Measurements from ENCODE around the gene AKTIP.

The AKTIP gene

GRCh38 chr16:53486230-53486629 lies 16.8 kb downstream of the AKTIP start:
- H3K4me3 ChIP-seq = no peak overlapping the region
- H3K27me3 ChIP-seq = no peaks in the 10 kb centered on the region
- H3K27ac ChIP-seq = no peak overlapping the region
- H3K4me2 ChIP-seq = no peak overlapping the region
- no peak overlapping the region for H3K9ac ChIP-seq
- H3K4me1 ChIP-seq = no peaks in the 10 kb centered on the region
- no peaks in the 10 kb centered on the region for H3K9me3 ChIP-seq
- no peak for TF ChIP-seq Cebpa-rat (IDR thresholded peaks at IDR 0.05)
- H3K36me3 ChIP-seq = peaks cover 85% of the 10 kb centered on the region
- H4K20me1 ChIP-seq = 0 out of 2 replicates have a peak, but pooled peaks cover 10% of the 10 kb centered on the region

DNA sequence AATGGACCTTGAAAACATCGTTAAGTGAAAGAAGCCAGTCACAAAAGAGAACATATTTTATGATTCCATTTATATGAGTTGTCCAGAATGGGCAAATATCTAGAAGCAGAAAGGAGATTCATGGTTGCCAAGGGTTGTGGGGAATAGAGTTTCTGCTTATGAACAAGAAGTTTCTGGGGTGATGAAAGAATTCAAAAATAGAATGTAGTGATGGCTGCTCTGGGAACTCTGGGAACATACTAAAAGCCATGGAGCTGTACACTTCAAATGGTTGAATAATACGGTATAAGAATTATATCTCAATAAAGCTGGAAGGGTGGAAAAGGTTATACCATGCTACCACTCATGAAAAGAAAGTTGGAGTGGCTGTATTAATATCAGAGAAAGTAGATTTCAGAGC lies 18.5 kb downstream of the AKTIP start:
- peaks cover 89% of the 10 kb centered on the region for H3K36me3 ChIP-seq
- no peaks in the 10 kb centered on the region for H3K4me1 ChIP-seq

DNA sequence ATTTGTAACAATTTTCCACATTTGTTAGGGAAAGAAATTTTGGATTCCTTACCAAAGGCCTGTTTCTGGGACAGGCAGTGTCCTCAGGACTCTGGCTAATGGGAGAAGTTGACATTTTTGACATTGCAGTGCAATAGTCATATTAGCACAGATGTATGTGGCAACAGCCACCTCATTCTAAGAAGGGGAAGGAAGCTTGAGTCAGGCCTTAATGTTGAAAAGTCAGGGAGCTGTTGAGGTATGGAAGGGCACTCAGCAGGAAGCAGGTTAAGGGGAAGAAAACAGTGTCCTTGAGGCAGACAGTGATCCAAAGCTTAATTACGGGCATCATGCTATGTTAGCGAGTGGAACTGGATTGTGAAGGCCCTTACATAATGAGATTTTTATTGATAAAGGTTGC lies 20.9 kb downstream of the AKTIP start:
- Histone ChIP-seq H3K9me3 (no peaks in the 10 kb centered on the region), H3K27me3 (no peaks in the 10 kb centered on the region), H3K36me3 (peaks cover 93% of the 10 kb centered on the region), H3K27ac (no peak overlapping the region), H3K4me2 (no peak overlapping the region), H3K4me1 (no peaks in the 10 kb centered on the region), H3K9ac (no peak overlapping the region), H4K20me1 (no peaks in the 10 kb centered on the region), H3K4me3 (no peak overlapping the region)
- no peak for TF ChIP-seq Cebpa-rat (IDR thresholded peaks at IDR 0.05)

More for the DNA sequence above, 18.5 kb downstream of the AKTIP start:
- H3K4me2 ChIP-seq = no peak overlapping the region
- H4K20me1 ChIP-seq = 0 out of 2 replicates have a peak, but pooled peaks cover 10% of the 10 kb centered on the region
- no peaks in the 10 kb centered on the region for H3K9me3 ChIP-seq
- H3K27ac ChIP-seq = no peak overlapping the region
- TF ChIP-seq Cebpa-rat (IDR thresholded peaks at IDR 0.05) = no peak
- H3K9ac ChIP-seq = no peak overlapping the region
- no peaks in the 10 kb centered on the region for H3K27me3 ChIP-seq
- H3K4me3 ChIP-seq = no peak overlapping the region

DNA sequence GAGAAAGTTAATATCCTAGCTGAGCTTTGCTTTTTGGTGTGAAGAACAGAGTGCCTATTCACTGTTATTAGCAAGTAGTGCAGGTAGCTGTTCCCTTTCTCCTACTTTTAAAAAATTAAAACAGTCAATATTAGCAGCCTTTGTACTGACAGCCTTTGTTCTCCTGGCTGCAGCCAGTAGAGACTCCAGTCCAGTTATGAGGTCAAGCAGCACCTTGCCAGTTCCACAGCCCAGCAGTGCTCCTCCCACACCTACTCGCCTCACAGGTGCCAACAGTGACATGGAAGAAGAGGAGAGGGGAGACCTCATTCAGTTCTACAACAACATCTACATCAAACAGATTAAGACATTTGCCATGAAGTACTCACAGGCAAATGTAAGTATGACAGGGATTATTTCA lies 22.6 kb downstream of the AKTIP start:
- Histone ChIP-seq H3K9ac (no peak overlapping the region), H3K4me1 (no peaks in the 10 kb centered on the region), H3K27me3 (no peaks in the 10 kb centered on the region), H3K27ac (no peak overlapping the region), H3K4me2 (no peak overlapping the region), H3K36me3 (peaks cover 92% of the 10 kb centered on the region), H3K9me3 (no peaks in the 10 kb centered on the region), H3K4me3 (no peak overlapping the region), H4K20me1 (no peaks in the 10 kb centered on the region)
- no peak for TF ChIP-seq Cebpa-rat (IDR thresholded peaks at IDR 0.05)

- no peak overlapping the region for H3K9ac ChIP-seq
- no peaks in the 10 kb centered on the region for H3K27me3 ChIP-seq
- H3K27ac ChIP-seq = no peak overlapping the region
- peaks cover 94% of the 10 kb centered on the region for H3K36me3 ChIP-seq
- H3K9me3 ChIP-seq = no peaks in the 10 kb centered on the region
- no peak overlapping the region for H3K4me3 ChIP-seq
- H3K4me1 ChIP-seq = no peaks in the 10 kb centered on the region
- no peak overlapping the region for H3K4me2 ChIP-seq
- TF ChIP-seq Cebpa-rat (IDR thresholded peaks at IDR 0.05) = no peak
- no peaks in the 10 kb centered on the region for H4K20me1 ChIP-seq
Observed at GRCh38 chr16:53478965-53479364, 24.0 kb downstream of the AKTIP start.

DNA sequence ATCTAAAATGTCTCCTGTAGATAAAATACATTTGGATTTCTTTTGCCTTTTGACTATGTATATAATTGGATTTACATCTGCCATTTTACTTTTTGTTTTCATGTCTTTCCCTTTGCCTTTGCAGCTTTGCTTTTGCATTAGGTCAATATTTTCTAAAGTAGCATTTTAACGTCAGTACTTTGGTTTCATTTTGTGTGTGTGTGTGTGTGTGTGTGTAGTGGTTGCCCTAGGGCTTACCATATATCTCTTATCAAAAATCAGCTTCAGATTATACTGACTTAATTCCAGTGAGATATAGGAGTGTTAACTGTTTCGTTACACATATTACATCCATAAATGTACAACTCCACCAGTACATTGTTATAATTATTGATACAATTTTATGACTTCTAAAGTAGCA lies 26.1 kb downstream of the AKTIP start:
- Histone ChIP-seq H3K27me3 (no peaks in the 10 kb centered on the region), H3K4me3 (no peak overlapping the region), H3K27ac (no peak overlapping the region), H3K9ac (no peak overlapping the region), H3K4me1 (no peaks in the 10 kb centered on the region), H3K36me3 (peaks cover 91% of the 10 kb centered on the region), H4K20me1 (no peaks in the 10 kb centered on the region), H3K4me2 (no peak overlapping the region), H3K9me3 (no peaks in the 10 kb centered on the region)
- TF ChIP-seq Cebpa-rat (IDR thresholded peaks at IDR 0.05) = no peak

DNA sequence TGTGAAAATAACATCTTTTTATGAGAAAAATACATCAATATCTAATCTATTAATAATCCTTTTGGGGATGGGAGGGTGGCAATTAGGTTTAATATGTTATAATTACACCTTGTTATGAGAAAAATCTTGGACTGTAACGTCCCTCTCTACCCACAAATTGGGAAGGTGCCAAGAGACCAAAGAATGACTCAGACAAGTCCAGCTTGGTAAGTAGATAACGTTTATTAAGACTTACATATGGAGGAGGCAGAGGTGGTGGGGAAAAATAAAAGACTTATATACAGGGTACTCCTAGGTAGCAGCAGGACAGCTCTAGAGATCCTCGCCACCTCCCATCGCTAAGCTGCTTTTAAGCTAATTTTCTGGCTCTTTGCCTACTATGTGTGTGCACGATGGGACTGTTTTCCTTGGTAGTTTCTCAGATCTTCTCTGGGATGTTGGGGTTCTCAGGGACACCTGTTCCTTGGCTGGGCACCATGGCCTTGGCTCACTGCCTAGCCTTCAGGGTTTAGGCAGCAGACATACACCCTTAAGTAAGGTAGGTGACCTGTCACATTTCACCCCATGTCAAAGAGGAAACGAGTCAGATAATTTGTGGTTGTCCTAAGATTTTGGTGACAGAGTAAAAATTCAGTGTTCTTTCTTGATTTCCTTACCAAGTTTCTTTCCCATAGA lies 37.3 kb downstream of the AKTIP start:
- Histone ChIP-seq H3K36me3 (peaks cover 89% of the 10 kb centered on the region), H3K27me3 (no peaks in the 10 kb centered on the region), H3K4me1 (no peaks in the 10 kb centered on the region), H3K9ac (no peak overlapping the region), H4K20me1 (0 out of 2 replicates have a peak, but pooled peaks cover 6% of the 10 kb centered on the region), H3K9me3 (no peaks in the 10 kb centered on the region), H3K4me3 (no peak overlapping the region), H3K27ac (no peak overlapping the region), H3K4me2 (no peak overlapping the region)
- no peak for TF ChIP-seq Cebpa-rat (IDR thresholded peaks at IDR 0.05)

- Histone ChIP-seq H3K4me3 (no peak overlapping the region), H3K9ac (no peak overlapping the region), H3K36me3 (peaks cover 96% of the 10 kb centered on the region), H3K27ac (no peak overlapping the region), H3K4me2 (no peak overlapping the region), H3K9me3 (no peaks in the 10 kb centered on the region), H3K27me3 (no peaks in the 10 kb centered on the region), H4K20me1 (0 out of 2 replicates have a peak, but pooled peaks cover 17% of the 10 kb centered on the region), H3K4me1 (peaks cover 22% of the 10 kb centered on the region)
- TF ChIP-seq Cebpa-rat (IDR thresholded peaks at IDR 0.05) = no peak
Observed at GRCh38 chr16:53458635-53459034, 44.4 kb downstream of the AKTIP start.

- no peaks in the 10 kb centered on the region for H3K27me3 ChIP-seq
- no peak overlapping the region for H3K4me3 ChIP-seq
- H3K36me3 ChIP-seq = peaks cover 95% of the 10 kb centered on the region
- H3K4me2 ChIP-seq = no peak overlapping the region
- H3K4me1 ChIP-seq = peaks cover 22% of the 10 kb centered on the region
- H3K27ac ChIP-seq = no peak overlapping the region
- H3K9me3 ChIP-seq = no peaks in the 10 kb centered on the region
- 0 out of 2 replicates have a peak, but pooled peaks cover 17% of the 10 kb centered on the region for H4K20me1 ChIP-seq
- no peak for TF ChIP-seq Cebpa-rat (IDR thresholded peaks at IDR 0.05)
- no peak overlapping the region for H3K9ac ChIP-seq
Observed at GRCh38 chr16:53457670-53458069, 45.3 kb downstream of the AKTIP start.

GRCh38 chr16:53456625-53457024 lies 46.4 kb downstream of the AKTIP start:
- Histone ChIP-seq H3K36me3 (peaks cover 92% of the 10 kb centered on the region), H3K4me2 (peak overlapping the region; percentile 49), H4K20me1 (0 out of 2 replicates have a peak, but pooled peaks cover 17% of the 10 kb centered on the region), H3K27ac (no peak overlapping the region), H3K9me3 (no peaks in the 10 kb centered on the region), H3K27me3 (no peaks in the 10 kb centered on the region), H3K4me1 (peaks cover 22% of the 10 kb centered on the region), H3K4me3 (no peak overlapping the region), H3K9ac (no peak overlapping the region)
- TF ChIP-seq Cebpa-rat (IDR thresholded peaks at IDR 0.05) = no peak
